Measurements from ENCODE around the gene F10.

The F10 gene

GRCh38 chr13:113145496-113145895, 22.9 kb downstream of the F10 start:
- peak overlapping the region; percentile 17 for H3K4me3 Mint-ChIP-seq
- H3K9me3 Mint-ChIP-seq, result peaks cover 5% of the 10 kb centered on the region
- H3K27ac Mint-ChIP-seq, result peak overlapping the region; percentile 56
- ATAC-seq (peak; percentile 88), DNase-seq (ENCODE audit: low spot score in 2 of 2) (peak in 1 of 2 donors; percentile 40)
- peaks cover 7% of the 10 kb centered on the region for H3K36me3 Mint-ChIP-seq
- H3K4me1 Mint-ChIP-seq, result peaks cover 7% of the 10 kb centered on the region

DNA sequence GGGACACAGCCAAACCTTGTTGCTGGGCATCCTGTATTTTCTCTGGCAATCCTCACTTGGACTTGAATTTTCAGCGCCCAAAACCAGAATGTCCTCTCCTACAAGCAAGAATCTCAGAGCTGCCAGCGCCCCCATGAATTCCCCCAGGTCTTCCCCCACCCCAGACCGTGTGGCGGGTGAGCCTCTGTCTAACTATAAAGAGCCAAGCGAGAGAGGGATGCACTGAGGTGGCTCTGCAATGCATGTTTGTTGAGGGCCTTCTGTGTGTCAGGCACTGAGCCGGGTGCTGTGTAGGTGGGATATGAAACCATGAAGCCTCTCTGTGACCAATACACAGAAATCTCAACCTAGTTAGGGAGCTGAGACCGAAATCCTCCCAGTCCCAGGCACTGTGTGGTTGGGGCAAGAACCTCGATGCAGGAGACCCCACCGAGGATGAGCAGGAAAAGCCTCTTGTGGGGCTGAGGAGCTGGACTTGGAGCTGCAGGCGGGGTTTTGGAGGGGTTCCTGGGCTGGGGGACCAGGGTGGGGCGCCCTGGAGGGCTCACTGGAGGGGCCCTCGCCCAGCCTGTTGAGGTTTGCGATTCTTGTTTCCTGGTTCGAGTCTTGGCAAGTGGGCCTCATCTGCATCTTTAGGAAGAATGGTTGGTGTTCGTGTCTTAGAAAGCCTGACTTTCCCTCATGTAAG, 23.5 kb downstream of the F10 start:
- DNase-seq (ENCODE audit: low spot score in 2 of 2) (no peak), ATAC-seq (peak; percentile 68)
- Mint-ChIP-seq H3K4me1 (peaks cover 9% of the 10 kb centered on the region), H3K9me3 (peaks cover 5% of the 10 kb centered on the region), H3K4me3 (peak overlapping the region; percentile 17), H3K36me3 (peaks cover 7% of the 10 kb centered on the region), H3K27ac (peak overlapping the region; percentile 56)

GRCh38 chr13:113146750-113147149, 24.2 kb downstream of the F10 start:
- Mint-ChIP-seq H3K4me1 (peaks cover 16% of the 10 kb centered on the region), H3K27ac (no peak overlapping the region), H3K4me3 (no peak overlapping the region), H3K36me3 (peaks cover 7% of the 10 kb centered on the region), H3K9me3 (peaks cover 5% of the 10 kb centered on the region)
- ATAC-seq (no peak), DNase-seq (ENCODE audit: low spot score in 2 of 2) (no peak)

DNA sequence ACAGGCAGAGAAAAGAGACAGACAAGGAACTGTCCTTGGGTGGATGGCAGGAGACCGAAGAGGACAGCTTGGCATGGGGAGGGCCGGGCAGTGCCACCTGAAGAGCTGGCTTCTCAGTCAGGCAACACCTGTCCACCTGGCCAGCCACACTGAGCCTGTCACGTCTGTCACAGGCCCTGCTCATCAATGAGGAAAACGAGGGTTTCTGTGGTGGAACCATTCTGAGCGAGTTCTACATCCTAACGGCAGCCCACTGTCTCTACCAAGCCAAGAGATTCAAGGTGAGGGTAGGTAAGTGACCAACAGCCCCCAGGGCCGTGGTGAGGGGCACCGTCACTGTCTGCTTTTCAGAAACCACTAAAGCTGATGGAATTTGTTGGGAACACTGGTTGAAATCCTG, 24.6 kb downstream of the F10 start:
- Mint-ChIP-seq H3K4me3 (no peak overlapping the region), H3K36me3 (peaks cover 8% of the 10 kb centered on the region), H3K27ac (no peak overlapping the region), H3K4me1 (peaks cover 21% of the 10 kb centered on the region), H3K9me3 (peaks cover 5% of the 10 kb centered on the region)
- DNase-seq (ENCODE audit: low spot score in 2 of 2) (no peak), ATAC-seq (no peak)

DNA sequence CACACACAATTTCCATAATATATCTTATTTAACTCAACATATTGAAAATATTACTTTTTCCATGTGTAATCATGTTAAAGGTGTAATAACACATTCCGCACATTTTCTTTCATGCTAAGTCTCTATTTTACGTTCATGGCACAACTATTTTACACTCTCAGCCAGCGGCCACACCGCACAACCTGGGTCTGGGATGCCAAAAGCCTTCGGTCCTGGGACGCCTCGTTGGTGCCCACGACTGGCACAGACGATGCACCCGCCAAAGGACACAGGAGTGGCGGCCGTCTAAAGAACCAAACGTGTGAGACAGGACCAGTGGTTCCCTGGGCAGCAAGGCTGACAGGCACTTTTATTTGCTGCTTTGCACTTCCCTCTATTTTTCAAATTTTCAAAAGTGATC, 25.8 kb downstream of the F10 start:
- peaks cover 30% of the 10 kb centered on the region for H3K4me1 Mint-ChIP-seq
- peaks cover 5% of the 10 kb centered on the region for H3K9me3 Mint-ChIP-seq
- no peak for ATAC-seq

GRCh38 chr13:113148940-113149503, 26.4 kb downstream of the F10 start:
- Mint-ChIP-seq H3K4me3 (no peak overlapping the region), H3K36me3 (peaks cover 12% of the 10 kb centered on the region), H3K27ac (no peak overlapping the region), H3K4me1 (peaks cover 30% of the 10 kb centered on the region), H3K9me3 (peaks cover 5% of the 10 kb centered on the region)
- ATAC-seq (no peak), DNase-seq (ENCODE audit: low spot score in 2 of 2) (no peak)

More for the DNA sequence above, 25.8 kb downstream of the F10 start:
- no peak for DNase-seq (ENCODE audit: low spot score in 2 of 2)
- Mint-ChIP-seq H3K27ac (no peak overlapping the region), H3K4me3 (no peak overlapping the region), H3K36me3 (peaks cover 12% of the 10 kb centered on the region)

GRCh38 chr13:113149711-113150549, 27.3 kb downstream of the F10 start:
- no peak for DNase-seq (ENCODE audit: low spot score in 2 of 2)
- peaks cover 7% of the 10 kb centered on the region for H3K9me3 Mint-ChIP-seq
- H3K4me1 Mint-ChIP-seq, result peaks cover 30% of the 10 kb centered on the region
- H3K4me3 Mint-ChIP-seq, result no peak overlapping the region
- H3K27ac Mint-ChIP-seq, result no peak overlapping the region
- H3K36me3 Mint-ChIP-seq, result peaks cover 19% of the 10 kb centered on the region
- ATAC-seq, result no peak

DNA sequence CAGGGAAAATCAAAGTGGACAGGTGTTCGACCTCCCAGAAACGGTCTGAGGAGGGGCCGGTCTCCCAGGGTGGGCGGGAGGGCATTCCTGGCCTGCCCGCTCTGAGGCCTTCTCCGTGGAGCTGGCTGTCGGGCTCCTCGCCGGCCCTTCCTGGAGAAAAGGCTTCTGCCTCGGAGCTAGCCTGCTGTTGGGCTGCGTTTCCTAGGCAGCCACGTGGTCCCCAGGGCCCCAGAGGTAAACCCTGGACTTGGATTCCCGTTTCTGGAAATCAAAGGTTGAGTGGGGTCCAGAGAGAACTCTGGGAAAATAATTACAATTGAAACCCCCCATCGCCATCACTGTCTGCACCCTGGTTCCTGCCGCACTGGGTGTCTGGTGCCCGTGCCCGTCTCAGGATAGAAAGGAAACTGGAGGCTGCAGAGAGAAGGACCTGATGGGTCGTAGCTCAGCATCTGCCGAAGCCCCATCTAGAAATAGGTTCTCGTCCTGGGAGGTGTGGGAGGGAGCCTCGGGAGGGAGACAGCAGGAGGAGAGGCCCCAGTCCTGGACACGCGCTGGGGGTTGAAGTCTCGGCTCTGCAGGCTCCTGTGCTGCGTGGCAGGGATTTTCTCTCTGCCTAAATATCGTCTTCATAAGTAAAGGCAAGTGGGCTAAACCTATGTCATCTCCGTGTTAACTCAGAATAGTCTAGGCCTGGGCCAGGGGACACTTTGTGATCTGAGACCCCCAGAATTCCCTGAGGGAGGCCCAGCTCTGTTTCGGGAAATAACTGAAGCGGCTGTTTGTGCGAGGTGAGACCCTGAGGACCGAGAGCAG, 28.2 kb downstream of the F10 start:
- H3K4me3 Mint-ChIP-seq, result peak overlapping the region; percentile 78
- peaks cover 11% of the 10 kb centered on the region for H3K9me3 Mint-ChIP-seq

DNA sequence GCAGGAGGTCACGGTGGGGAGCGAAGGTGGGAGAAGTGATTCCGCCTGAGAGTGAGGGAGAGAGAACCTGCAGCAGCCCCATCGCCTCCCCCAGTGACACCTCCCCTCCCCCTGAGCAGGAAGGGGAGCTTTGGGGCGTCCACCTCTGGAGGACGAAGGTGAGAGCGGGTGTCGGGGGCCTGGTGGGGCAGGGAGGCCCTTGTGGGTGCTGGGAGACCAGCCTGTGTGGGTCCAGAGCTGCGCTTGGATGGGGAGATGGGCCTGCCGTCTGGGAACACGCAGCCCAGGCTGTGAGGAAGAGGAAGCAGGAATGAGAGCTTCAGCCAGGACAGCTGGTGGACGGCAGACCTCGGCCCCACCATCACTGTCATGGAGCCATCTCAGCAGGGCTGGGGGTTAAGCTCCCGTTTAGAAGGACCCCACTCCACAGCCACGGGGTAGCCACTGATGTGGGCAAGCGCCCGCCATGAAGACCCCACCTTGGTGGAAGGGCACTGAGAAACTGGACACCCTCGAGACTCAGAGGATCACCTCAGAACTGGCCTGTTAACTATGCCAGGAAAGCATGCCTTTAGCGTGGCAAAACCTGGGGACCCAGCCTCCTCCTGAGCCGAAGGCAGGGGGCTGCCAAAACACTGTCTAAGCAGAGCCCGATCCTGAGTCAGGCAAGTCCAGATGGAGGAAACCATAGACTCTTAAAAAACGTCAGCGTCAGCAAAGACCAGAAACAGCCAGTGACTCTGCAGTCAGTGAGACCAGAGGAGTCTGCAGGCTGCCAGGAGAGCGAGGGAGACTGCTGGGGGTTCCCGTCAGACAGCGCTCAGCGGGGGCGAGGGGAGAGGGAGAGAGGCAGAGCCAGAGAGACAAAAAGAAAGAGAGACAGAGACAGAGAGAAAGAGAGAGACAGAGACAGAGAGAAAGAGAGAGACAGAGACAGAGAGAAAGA, 29.4 kb downstream of the F10 start:
- ATAC-seq (peak; percentile 74), DNase-seq (ENCODE audit: low spot score in 2 of 2) (no peak)
- peaks cover 19% of the 10 kb centered on the region for H3K36me3 Mint-ChIP-seq
- H3K4me1 Mint-ChIP-seq, result peaks cover 22% of the 10 kb centered on the region
- H3K9me3 Mint-ChIP-seq, result peaks cover 13% of the 10 kb centered on the region
- peak overlapping the region; percentile 82 for H3K27ac Mint-ChIP-seq
- peak overlapping the region; percentile 78 for H3K4me3 Mint-ChIP-seq

More for the DNA sequence above, 28.2 kb downstream of the F10 start:
- Mint-ChIP-seq H3K4me1 (peaks cover 27% of the 10 kb centered on the region), H3K36me3 (peaks cover 20% of the 10 kb centered on the region), H3K27ac (no peak overlapping the region)
- DNase-seq (ENCODE audit: low spot score in 2 of 2), result no peak
- ATAC-seq, result no peak

DNA sequence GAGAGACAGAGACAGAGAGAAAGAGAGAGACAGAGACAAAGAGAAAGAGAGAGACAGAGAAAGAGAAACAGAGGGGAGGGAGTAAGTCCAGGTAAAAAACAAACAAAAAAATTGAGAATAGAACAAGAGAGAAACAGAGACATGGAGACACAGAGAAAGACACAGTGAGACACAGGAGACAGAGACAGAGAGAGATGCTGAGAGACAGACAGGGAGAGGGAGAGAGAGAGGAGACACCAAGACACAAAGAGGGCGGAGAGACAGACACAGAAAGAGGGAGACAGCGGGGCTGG, 30.0 kb downstream of the F10 start:
- DNase-seq (ENCODE audit: low spot score in 2 of 2) (no peak), ATAC-seq (no peak)
- Mint-ChIP-seq H3K4me3 (peak overlapping the region; percentile 78), H3K27ac (peak overlapping the region; percentile 82), H3K9me3 (peaks cover 13% of the 10 kb centered on the region), H3K4me1 (peaks cover 27% of the 10 kb centered on the region), H3K36me3 (peaks cover 19% of the 10 kb centered on the region)

DNA sequence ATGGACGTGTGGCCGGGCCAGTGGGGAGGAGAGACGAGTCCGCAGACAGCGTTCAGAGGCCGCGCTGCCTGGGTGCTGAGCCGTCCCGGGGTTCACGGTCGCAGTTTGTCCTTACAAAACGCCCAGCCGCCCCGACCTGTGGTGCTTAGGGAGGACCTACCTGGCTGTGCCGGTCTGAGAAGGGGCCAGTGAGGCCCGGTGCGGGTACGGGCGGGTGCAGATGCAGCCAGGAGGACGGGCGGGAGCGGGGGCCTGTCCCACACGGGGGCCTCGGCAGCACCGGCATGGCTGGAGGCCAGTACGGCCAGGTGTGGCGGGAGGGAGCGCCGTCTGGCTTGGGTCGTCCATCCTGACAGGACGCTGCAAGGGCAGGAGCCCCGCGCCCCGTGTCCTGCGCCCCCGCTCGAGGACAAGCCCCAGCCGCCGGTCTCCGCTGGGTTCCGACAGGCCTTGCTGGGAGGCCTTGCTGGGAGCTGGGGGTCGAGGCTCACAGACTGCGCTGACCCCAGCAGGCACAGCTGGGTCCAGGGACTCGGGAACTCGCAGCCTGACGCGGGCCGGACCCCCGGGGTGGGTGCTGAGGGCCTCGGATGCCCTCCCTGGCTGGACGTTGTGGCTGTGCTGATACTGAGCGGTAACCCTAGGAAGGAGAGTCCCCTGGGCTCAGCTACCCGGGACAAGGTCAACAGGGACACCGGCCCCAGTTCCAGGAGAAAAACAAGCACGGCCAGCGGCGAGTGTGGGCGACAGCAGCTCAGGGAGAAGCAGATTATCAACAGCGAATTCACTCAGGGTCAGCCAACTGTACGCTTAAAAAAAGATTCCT, 30.6 kb downstream of the F10 start:
- peaks cover 30% of the 10 kb centered on the region for H3K4me1 Mint-ChIP-seq
- peak overlapping the region; percentile 82 for H3K27ac Mint-ChIP-seq
- H3K9me3 Mint-ChIP-seq, result peaks cover 13% of the 10 kb centered on the region
- H3K4me3 Mint-ChIP-seq, result peak overlapping the region; percentile 78
- ATAC-seq, result peak; percentile 27
- DNase-seq (ENCODE audit: low spot score in 2 of 2), result no peak
- H3K36me3 Mint-ChIP-seq, result peaks cover 21% of the 10 kb centered on the region

DNA sequence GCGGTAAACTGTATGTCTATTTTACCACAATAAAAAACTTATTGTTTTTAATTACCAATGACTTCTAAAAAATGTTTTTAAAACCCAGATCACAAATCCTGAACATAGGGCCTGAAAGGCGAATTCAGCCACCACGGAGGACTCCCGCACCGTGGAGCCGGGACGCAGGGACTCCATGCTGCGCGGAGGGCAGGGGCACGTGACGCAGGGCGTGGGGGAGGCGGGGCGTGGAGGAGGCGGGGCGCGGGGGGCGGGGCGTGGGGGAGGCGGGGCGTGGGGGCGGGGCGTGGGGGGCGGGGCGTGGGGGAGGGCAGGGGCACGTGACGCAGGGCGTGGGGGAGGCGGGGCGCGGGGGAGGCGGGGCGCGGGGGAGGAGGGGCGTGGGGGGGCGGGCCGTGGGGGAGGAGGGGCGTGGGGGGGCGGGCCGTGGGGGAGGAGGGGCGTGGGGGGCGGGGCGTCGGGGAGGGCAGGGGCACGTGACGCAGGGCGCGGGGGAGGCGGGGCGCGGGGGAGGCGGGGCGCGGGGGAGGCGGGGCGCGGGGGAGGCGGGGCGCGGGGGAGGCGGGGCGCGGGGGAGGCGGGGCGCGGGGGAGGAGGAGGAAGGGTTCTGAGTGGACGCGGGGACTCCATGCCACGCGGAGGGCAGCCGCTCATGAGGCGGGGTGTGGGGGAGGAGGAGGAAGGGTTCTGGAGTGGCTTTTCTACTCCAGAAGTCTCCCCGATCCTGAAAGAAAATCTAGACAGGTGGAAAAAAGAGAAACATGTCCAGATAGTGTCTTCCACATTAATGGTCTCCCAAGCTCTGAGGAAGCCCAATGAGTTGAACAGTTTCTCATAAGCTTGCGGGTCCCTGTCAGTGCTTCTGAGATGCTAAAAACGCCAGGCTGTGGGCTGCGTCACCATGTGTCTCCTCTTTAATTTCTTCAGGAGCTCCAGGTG, 31.5 kb downstream of the F10 start:
- H3K36me3 Mint-ChIP-seq, result peaks cover 25% of the 10 kb centered on the region
- H3K4me3 Mint-ChIP-seq, result peak overlapping the region; percentile 78
- peaks cover 32% of the 10 kb centered on the region for H3K4me1 Mint-ChIP-seq
- no peak for DNase-seq (ENCODE audit: low spot score in 2 of 2)
- peaks cover 13% of the 10 kb centered on the region for H3K9me3 Mint-ChIP-seq
- ATAC-seq, result peak; percentile 73
- peak overlapping the region; percentile 82 for H3K27ac Mint-ChIP-seq

DNA sequence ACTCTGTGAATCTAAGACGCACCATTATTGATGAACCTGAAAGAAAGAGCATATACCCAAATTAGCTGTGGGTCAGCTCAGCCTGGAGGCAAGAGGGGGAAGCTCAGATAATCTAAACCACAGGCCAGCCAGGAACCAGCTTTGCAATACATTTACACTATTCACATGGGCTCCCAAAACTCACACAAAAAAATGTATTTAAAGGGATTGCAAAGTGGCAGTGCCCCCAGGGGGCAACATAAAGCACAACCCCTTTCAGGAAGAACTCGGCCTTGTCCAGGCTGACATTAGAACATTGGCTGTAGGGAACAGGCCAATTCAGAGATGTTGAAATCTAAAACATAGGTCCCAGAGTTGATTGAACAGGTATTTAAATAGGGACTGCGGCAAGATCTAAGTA, 32.6 kb downstream of the F10 start:
- H3K36me3 Mint-ChIP-seq, result peaks cover 25% of the 10 kb centered on the region
- H3K4me3 Mint-ChIP-seq, result peak overlapping the region; percentile 78
- DNase-seq (ENCODE audit: low spot score in 2 of 2) (no peak), ATAC-seq (no peak)
- H3K4me1 Mint-ChIP-seq, result peaks cover 32% of the 10 kb centered on the region
- peak overlapping the region; percentile 82 for H3K27ac Mint-ChIP-seq
- H3K9me3 Mint-ChIP-seq, result peaks cover 13% of the 10 kb centered on the region

All from stimulated activated effector memory CD8-positive, alpha-beta T cell treated with anti-CD3 and anti-CD28 coated beads, Interleukin-12 subunit alpha, Interleukin-12 subunit beta, amount 100 ng/mL, for 72 hours (primary cell).